Esophagus muscularis mucosa (tissue), 4 donors: ENCODE results near the gene NCOA7. TPM values are rescaled to one million over a fixed set of nuclear protein-coding genes. Genes with fewer than 3 reads are reported as not detected.

Source experiments
- DNase-seq: peaks from one replicate; pipeline ENCODE4 v3.0.0-alpha.2; 2017; ENCODE audit errors: extremely low spot score
- H3K27ac ChIP-seq, 4 donors: fragments of 200-600 bp; sonication (generic); replicated peaks in 1 of 4; 1 replicate in 3 of 4; 2 replicates in 1 of 4; pipeline ENCODE4 v1.5.1; 2016 to 2019; ENCODE audit warnings: mild to moderate bottlenecking in 1 of 4
- H3K27me3 ChIP-seq, 4 donors: fragments of 200-600 bp; sonication (generic); one replicate each; pipeline versions ENCODE4 v1.5.1 to v1.6.0; 2016 to 2019
- H3K36me3 ChIP-seq, 4 donors: fragments of 200-600 bp; sonication (generic); one replicate each; pipeline ENCODE4 v1.5.1; 2016 to 2019
- H3K4me1 ChIP-seq, 4 donors: fragments of 200-600 bp; sonication (generic); one replicate each; pipeline ENCODE4 v1.5.1; 2016 to 2019
- H3K4me3 ChIP-seq, 4 donors: fragments of 200-600 bp; sonication (generic); 1 replicate in 2 of 4; 2 replicates in 2 of 4; pipeline ENCODE4 v1.5.1; 2016 to 2019; ENCODE audit warnings: mild to moderate bottlenecking in 4 of 4, moderate library complexity in 1 of 4
- H3K9me3 ChIP-seq, 4 donors: fragments of 200-600 bp; sonication (generic); 1 replicate in 3 of 4; 2 replicates in 1 of 4; pipeline ENCODE4 v1.5.1; 2016 to 2019
- CTCF ChIP-seq, 3 experiments: fragments of 200-600 bp in 2 of 3; fragments of 450-650 bp in 1 of 3; sonication (generic) in 2 of 3; IDR thresholded peaks; one replicate each; pipeline ENCODE4 v1.5.1; 2017 to 2019; ENCODE audit warnings: antibody characterized with exemption in 3 of 3, mild to moderate bottlenecking in 2 of 3, moderate library complexity in 1 of 3
- EP300 ChIP-seq: sonication (generic); formaldehyde crosslinking; IDR thresholded peaks from one replicate; pipeline ENCODE4 v1.6.1; 2017; ENCODE audit warnings: antibody characterized with exemption
- POLR2A ChIP-seq: fragments of 450-650 bp; IDR thresholded peaks from one replicate; pipeline ENCODE4 v1.6.1; 2017; ENCODE audit warnings: antibody characterized with exemption, moderate library complexity, mild to moderate bottlenecking, low read depth
- POLR2AphosphoS5 ChIP-seq, 2 donors: sonication (generic); formaldehyde crosslinking; IDR thresholded peaks; one replicate each; pipeline ENCODE4 v1.6.1; 2017; ENCODE audit warnings: antibody characterized with exemption in 2 of 2
- WGBS: methylation state at CpG from one replicate; pipeline ENCODE4 v1.1.5; 2018; 5-methylcytosine and 5-hydroxymethylcytosine counted together
- intact Hi-C: fragments of 100-400 bp; cut with DNase I; formaldehyde crosslinking; loops from one replicate; pipeline ENCODE4 v1.15.1; 2023
- total RNA-seq, 4 donors: library from RNA; depleted of rRNA; stranded (reverse); fragments of >200 nt; gene quantifications; one replicate each; pipeline versions ENCODE4 v1.1.0 to v1.2.1, GENCODE V29; 2016

The NCOA7 gene
- total RNA-seq, 4 donors from 2014 or later = 15.4 to 29.0 (median 19.9) TPM

GRCh38 chr6:125764121-125764671 is 26.6 kb upstream of the NCOA7 start:
- no peaks in the 10 kb centered on the region for H3K4me1 ChIP-seq
- TF ChIP-seq CTCF (IDR thresholded peaks at IDR 0.05) (no peak), POLR2AphosphoS5 (IDR thresholded peaks at IDR 0.05) (no peak), POLR2A (no peak), EP300 (no peak)
- peaks cover 0 to 11% (median 6%) of the 10 kb centered on the region in 4 donors for H3K36me3 ChIP-seq
- H3K4me3 ChIP-seq = no peak overlapping the region
- H3K9me3 ChIP-seq = no peaks in the 10 kb centered on the region
- DNase-seq = no peak
- peaks cover 0 to 8% (median 0%) of the 10 kb centered on the region in 4 donors for H3K27me3 ChIP-seq
- 78% methylated on average over 2 of the region's 2 CpGs for WGBS
- no peak overlapping the region for H3K27ac ChIP-seq
- intact Hi-C loops = no loop called here

- H3K27me3 ChIP-seq = no peaks in the 10 kb centered on the region
- no peak for DNase-seq
- intact Hi-C loops = no loop called here
- H3K27ac ChIP-seq = no peak overlapping the region
- H3K4me1 ChIP-seq = no peaks in the 10 kb centered on the region
- no peaks in the 10 kb centered on the region for H3K9me3 ChIP-seq
- WGBS = 62% methylated on average over 1 of the region's 1 CpG
- H3K4me3 ChIP-seq = no peak overlapping the region
- no peaks in the 10 kb centered on the region for H3K36me3 ChIP-seq
- TF ChIP-seq POLR2AphosphoS5 (IDR thresholded peaks at IDR 0.05) (no peak), POLR2A (no peak), CTCF (IDR thresholded peaks at IDR 0.05) (no peak), EP300 (no peak)
These were observed 24.8 kb upstream of the NCOA7 start for GRCh38 chr6:125765944-125766343.

GRCh38 chr6:125766641-125767040 is 24.1 kb upstream of the NCOA7 start:
- TF ChIP-seq CTCF (IDR thresholded peaks at IDR 0.05) (no peak), EP300 (no peak), POLR2AphosphoS5 (IDR thresholded peaks at IDR 0.05) (no peak), POLR2A (no peak)
- Histone ChIP-seq H3K9me3 (no peaks in the 10 kb centered on the region), H3K4me3 (no peak overlapping the region), H3K27ac (no peak overlapping the region), H3K4me1 (no peaks in the 10 kb centered on the region), H3K36me3 (no peaks in the 10 kb centered on the region), H3K27me3 (no peaks in the 10 kb centered on the region)
- DNase-seq = no peak
- 73% methylated on average over 4 of the region's 4 CpGs for WGBS
- intact Hi-C loops = no loop called here

- no peak for DNase-seq
- Histone ChIP-seq H3K9me3 (no peaks in the 10 kb centered on the region), H3K4me3 (no peak overlapping the region), H3K36me3 (no peaks in the 10 kb centered on the region), H3K27ac (no peak overlapping the region), H3K27me3 (no peaks in the 10 kb centered on the region), H3K4me1 (no peaks in the 10 kb centered on the region)
- 60% methylated on average over 6 of the region's 6 CpGs for WGBS
- intact Hi-C loops = loop anchor here (1.0 kb wide), 1 partner anchor 455 kb away; no protein-coding TSS in a partner anchor
- TF ChIP-seq POLR2AphosphoS5 (IDR thresholded peaks at IDR 0.05) (no peak), POLR2A (no peak), CTCF (IDR thresholded peaks at IDR 0.05) (no peak), EP300 (no peak)
These were observed 21.5 kb upstream of the NCOA7 start for GRCh38 chr6:125769147-125769783.
